ENCODE results near the gene MMS19.

DNA sequence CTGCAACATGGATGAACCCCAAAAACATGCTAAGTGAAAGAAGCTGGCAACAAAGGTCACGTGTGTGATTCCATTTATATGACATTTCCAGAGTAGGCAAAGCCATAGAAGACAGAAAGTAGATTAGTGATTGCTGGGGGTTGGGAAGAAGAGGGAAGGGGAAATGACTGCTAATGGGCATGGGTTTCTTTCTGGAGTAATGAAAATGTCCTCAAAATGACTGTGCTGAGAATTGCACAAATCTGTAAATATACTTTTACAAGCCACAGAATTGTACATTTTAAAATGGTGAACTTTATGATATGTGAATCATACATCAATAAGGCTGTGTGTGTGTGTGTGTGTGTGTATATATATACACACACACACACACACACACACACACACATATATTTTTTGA lies 15.8 kb downstream of the MMS19 start:
- no peak for TF ChIP-seq EZH2phosphoT487 (conservative IDR thresholded peaks at IDR 0.05; ENCODE audit: low read length)
- TF ChIP-seq, protein P1, sequence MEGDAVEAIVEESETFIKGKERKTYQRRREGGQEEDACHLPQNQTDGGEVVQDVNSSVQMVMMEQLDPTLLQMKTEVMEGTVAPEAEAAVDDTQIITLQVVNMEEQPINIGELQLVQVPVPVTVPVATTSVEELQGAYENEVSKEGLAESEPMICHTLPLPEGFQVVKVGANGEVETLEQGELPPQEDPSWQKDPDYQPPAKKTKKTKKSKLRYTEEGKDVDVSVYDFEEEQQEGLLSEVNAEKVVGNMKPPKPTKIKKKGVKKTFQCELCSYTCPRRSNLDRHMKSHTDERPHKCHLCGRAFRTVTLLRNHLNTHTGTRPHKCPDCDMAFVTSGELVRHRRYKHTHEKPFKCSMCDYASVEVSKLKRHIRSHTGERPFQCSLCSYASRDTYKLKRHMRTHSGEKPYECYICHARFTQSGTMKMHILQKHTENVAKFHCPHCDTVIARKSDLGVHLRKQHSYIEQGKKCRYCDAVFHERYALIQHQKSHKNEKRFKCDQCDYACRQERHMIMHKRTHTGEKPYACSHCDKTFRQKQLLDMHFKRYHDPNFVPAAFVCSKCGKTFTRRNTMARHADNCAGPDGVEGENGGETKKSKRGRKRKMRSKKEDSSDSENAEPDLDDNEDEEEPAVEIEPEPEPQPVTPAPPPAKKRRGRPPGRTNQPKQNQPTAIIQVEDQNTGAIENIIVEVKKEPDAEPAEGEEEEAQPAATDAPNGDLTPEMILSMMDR (IDR thresholded peaks at IDR 0.05; ENCODE audit: insufficient read depth, low read length, poor library complexity, severe bottlenecking), result no peak

Measured in SU-DHL-6 (cell line).